ENCODE measurements around the gene SLC30A7.
"Not testable (repeated sequence)": the region's sequence is repeated elsewhere in the genome, so short reads cannot be mapped to it uniquely, and the experiment has no call there.

Gene SLC30A7

GRCh38 chr1:100941098-100941527 is 45.2 kb downstream of the SLC30A7 start:
- no peak for DNase-seq (ENCODE audit: low spot score)

GRCh38 chr1:100941580-100942216 is 45.8 kb downstream of the SLC30A7 start:
- DNase-seq (ENCODE audit: low spot score), result no peak

GRCh38 chr1:100942304-100943046 is 46.6 kb downstream of the SLC30A7 start:
- DNase-seq (ENCODE audit: low spot score), result no peak

GRCh38 chr1:100943533-100943932 is 47.6 kb downstream of the SLC30A7 start:
- DNase-seq (ENCODE audit: low spot score), result peak; percentile 10

GRCh38 chr1:100946064-100946463 is 50.2 kb downstream of the SLC30A7 start:
- not testable (repeated sequence) for DNase-seq (ENCODE audit: low spot score)

GRCh38 chr1:100947816-100948215 is 51.9 kb downstream of the SLC30A7 start:
- DNase-seq (ENCODE audit: low spot score), result not testable (repeated sequence)

- DNase-seq (ENCODE audit: low spot score), result not testable (repeated sequence)
These were observed 53.0 kb downstream of the SLC30A7 start for GRCh38 chr1:100948721-100949405.

GRCh38 chr1:100949515-100950158 is 53.7 kb downstream of the SLC30A7 start:
- not testable (repeated sequence) for DNase-seq (ENCODE audit: low spot score)

- DNase-seq (ENCODE audit: low spot score), result no peak
These were observed 54.4 kb downstream of the SLC30A7 start for GRCh38 chr1:100950337-100950736.

- peak; percentile 9 for DNase-seq (ENCODE audit: low spot score)
These were observed 54.9 kb downstream of the SLC30A7 start for GRCh38 chr1:100950781-100951180.

GRCh38 chr1:100952104-100952745 is 56.3 kb downstream of the SLC30A7 start:
- no peak for DNase-seq (ENCODE audit: low spot score)

GRCh38 chr1:100952970-100953369 is 57.1 kb downstream of the SLC30A7 start:
- not testable (repeated sequence) for DNase-seq (ENCODE audit: low spot score)

GRCh38 chr1:100953960-100954730 is 58.3 kb downstream of the SLC30A7 start:
- DNase-seq (ENCODE audit: low spot score), result no peak

- peak; percentile 77 for DNase-seq (ENCODE audit: low spot score)
These were observed 59.4 kb downstream of the SLC30A7 start for GRCh38 chr1:100955322-100955721.

GRCh38 chr1:100959502-100960060 is 63.7 kb downstream of the SLC30A7 start:
- no peak for DNase-seq (ENCODE audit: low spot score)

- DNase-seq (ENCODE audit: low spot score), result no peak
These were observed 64.2 kb downstream of the SLC30A7 start for GRCh38 chr1:100960098-100960497.

GRCh38 chr1:100968621-100969020 is 72.7 kb downstream of the SLC30A7 start:
- DNase-seq (ENCODE audit: low spot score), result no peak

- no peak for DNase-seq (ENCODE audit: low spot score)
These were observed 73.4 kb downstream of the SLC30A7 start for GRCh38 chr1:100969327-100969726.

GRCh38 chr1:100971021-100971420 is 75.1 kb downstream of the SLC30A7 start:
- no peak for DNase-seq (ENCODE audit: low spot score)

GRCh38 chr1:100972185-100972584 is 76.3 kb downstream of the SLC30A7 start:
- no peak for DNase-seq (ENCODE audit: low spot score)

- no peak for DNase-seq (ENCODE audit: low spot score)
These were observed 81.0 kb downstream of the SLC30A7 start for GRCh38 chr1:100976936-100977335.

All from GM03348 (cell line).